Omental fat pad (tissue), 4 donors: ENCODE data around the gene RPL19. TPM values are rescaled to one million over a fixed set of nuclear protein-coding genes. Genes with fewer than 3 reads are reported as not detected.

Experiments
- ATAC-seq: fragments of 150-250 bp; one replicate; pipeline ENCODE4 v1.9.1; 2016; ENCODE audit warnings: mild to moderate bottlenecking, moderate library complexity; ENCODE audit not compliant: low FRiP score
- DNase-seq: peaks from one replicate; pipeline ENCODE4 v3.0.0-alpha.2; 2019; ENCODE audit warnings: low spot score
- total RNA-seq, 4 donors: library from RNA; depleted of rRNA; stranded (reverse); fragments of >200 nt; gene quantifications; one replicate each; pipeline ENCODE4 v1.1.0, GENCODE V29; 2016
- TF ChIP-seq, protein P1 (sequence below), 3 donors: fragments of 450-650 bp; IDR thresholded peaks; one replicate each; pipeline ENCODE4 v1.5.1; 2016 to 2017; ENCODE audit warnings: antibody characterized with exemption in 3 of 3, mild to moderate bottlenecking in 3 of 3, moderate library complexity in 2 of 3

RPL19 gene
- total RNA-seq, 4 donors from 2014 or later: 2,414 to 2,833 (median 2,579) TPM

GRCh38 chr17:39227364-39227919 lies 27.4 kb downstream of the RPL19 start:
- TF ChIP-seq, protein P1, sequence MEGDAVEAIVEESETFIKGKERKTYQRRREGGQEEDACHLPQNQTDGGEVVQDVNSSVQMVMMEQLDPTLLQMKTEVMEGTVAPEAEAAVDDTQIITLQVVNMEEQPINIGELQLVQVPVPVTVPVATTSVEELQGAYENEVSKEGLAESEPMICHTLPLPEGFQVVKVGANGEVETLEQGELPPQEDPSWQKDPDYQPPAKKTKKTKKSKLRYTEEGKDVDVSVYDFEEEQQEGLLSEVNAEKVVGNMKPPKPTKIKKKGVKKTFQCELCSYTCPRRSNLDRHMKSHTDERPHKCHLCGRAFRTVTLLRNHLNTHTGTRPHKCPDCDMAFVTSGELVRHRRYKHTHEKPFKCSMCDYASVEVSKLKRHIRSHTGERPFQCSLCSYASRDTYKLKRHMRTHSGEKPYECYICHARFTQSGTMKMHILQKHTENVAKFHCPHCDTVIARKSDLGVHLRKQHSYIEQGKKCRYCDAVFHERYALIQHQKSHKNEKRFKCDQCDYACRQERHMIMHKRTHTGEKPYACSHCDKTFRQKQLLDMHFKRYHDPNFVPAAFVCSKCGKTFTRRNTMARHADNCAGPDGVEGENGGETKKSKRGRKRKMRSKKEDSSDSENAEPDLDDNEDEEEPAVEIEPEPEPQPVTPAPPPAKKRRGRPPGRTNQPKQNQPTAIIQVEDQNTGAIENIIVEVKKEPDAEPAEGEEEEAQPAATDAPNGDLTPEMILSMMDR (IDR thresholded peaks at IDR 0.05): no peak
- ATAC-seq (no peak), DNase-seq (no peak)

- DNase-seq (no peak), ATAC-seq (no peak)
- TF ChIP-seq, protein P1 (IDR thresholded peaks at IDR 0.05): no peak
These were observed 29.3 kb downstream of the RPL19 start for GRCh38 chr17:39229274-39229913.

DNA sequence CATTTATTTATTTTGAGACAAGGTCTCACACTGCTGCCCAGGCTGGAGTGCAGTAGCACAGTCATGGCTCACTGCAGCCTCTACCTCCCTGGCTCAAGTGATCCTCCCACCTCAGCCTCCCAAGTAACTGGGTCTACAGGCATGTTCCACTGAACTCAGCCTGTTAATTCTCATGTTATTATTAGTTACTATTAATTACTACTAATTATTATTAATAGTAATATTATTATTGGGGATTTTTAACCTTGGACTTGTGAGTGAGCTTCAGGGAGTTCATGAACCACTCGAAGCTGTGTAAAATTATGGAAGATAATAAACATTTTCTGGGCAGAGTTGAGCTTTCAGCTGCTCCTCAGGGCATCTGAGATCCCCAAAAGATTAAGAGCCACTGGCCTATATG lies 30.3 kb downstream of the RPL19 start:
- ATAC-seq (no peak), DNase-seq (no peak)
- TF ChIP-seq, protein P1 (IDR thresholded peaks at IDR 0.05): no peak

- DNase-seq: no peak
- TF ChIP-seq, protein P1 (IDR thresholded peaks at IDR 0.05): no peak
- ATAC-seq: peak; percentile 35
These were observed 31.0 kb downstream of the RPL19 start for GRCh38 chr17:39231091-39231561.

DNA sequence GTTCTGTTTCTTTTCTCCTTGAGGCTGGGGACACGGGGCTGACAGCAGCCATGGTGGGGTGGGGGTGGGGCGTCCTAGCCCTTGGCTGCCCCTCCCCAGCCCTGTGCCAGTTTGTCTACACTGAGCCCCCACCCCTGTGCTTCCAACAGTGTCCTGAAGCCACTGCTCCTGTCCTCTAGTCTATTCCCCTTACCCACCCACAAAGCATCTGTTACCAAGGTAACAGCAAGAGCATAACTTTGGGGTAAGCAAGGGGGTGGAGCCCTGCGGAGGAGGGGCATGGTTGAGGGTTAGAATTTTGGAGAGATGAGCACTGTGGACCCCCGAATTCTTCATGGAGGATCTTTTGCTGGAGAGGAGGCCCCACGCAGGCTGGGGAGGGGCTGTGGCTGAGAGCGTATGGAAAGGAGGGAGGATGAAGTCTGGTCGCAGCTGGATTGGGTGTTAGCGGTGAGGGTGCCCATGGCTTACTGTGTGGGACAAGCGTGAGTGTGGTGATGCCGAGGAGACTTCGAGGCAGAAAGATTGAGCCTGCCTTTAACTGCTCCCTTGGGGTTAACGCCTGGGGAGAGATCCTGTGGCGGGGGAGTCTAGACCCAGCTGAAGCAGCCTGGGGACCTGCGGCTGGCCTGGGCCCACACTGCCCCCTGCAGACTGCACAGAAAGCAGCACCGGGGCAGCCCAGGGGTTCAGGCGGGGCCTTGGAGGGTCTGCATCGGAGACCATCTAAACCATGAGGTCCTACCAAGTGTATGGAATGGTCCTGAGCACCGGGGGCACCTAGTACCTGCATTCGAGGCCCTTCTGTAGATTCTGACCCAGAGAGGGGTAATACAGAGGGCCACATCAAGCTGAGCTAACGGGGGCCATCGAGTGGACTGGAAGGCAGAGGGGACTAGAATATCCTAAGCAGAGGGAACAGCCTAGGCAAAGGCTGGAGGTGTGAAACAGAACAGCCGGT lies 31.8 kb downstream of the RPL19 start:
- peak; percentile 57 for ATAC-seq
- TF ChIP-seq, protein P1 (IDR thresholded peaks at IDR 0.05): no peak
- no peak for DNase-seq

DNA sequence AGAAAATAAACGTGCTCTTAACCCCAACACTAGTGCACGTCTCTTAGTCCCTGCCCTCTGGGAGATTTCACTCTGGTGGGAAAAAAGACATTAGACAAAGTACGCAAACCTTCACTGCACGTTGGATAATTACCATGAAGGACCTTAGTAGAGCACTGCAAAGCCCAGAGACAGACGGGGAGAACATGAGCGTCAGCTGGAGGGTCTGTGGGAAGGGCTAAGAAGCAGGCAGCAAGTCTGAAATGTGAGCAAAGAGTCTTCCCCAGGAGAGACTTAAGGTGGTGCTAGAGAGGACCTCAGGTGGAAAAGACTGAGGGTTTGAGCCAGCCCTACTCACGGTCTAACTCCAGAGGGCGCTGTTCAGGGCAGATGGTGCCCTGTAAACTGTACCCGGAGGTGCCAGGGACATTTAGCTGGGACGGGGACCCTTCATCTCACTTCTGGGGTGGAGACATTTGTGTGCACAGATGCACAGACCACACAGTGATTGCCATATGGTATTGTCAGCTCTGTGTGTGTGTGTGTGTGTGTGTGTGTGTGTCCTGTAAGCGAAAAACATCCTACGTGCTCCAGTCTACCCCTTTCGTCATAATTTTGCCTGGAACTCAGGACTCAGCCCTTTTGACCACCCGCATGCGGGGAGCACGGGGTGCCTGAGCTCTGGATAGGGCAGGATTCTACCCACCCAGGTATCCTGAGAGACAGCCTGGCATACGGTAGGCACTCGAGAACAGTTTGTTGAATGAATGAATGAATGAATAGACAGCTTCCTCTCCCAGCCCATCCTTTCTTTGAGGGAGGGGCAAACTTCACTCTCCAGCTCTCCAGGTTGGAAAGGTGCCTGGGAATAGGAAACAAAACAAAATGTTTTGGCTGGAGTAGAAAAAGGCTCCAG lies 35.7 kb downstream of the RPL19 start:
- TF ChIP-seq, protein P1 (IDR thresholded peaks at IDR 0.05): no peak
- ATAC-seq: no peak
- no peak for DNase-seq
